ENCODE data around the gene OR5K1. TPM values are rescaled to one million over a fixed set of nuclear protein-coding genes. Genes with fewer than 3 reads are reported as not detected.

OR5K1 gene
- total RNA-seq, 1 donor = not detected

- no peak for TF ChIP-seq CTCF (IDR thresholded peaks at IDR 0.05; ENCODE audit: insufficient read depth, low read length)
- peak; percentile 55 for DNase-seq (ENCODE audit: low read depth)
- H3K4me3 ChIP-seq (ENCODE audit: low read depth, low read length) = no peak overlapping the region
These were observed 50.1 kb downstream of the OR5K1 start for GRCh38 chr3:98513091-98513511.

- H3K4me3 ChIP-seq (ENCODE audit: low read depth, low read length) = no peak overlapping the region
- no peak for DNase-seq (ENCODE audit: low read depth)
- TF ChIP-seq CTCF (IDR thresholded peaks at IDR 0.05; ENCODE audit: insufficient read depth, low read length) = no peak
These were observed 50.7 kb downstream of the OR5K1 start for GRCh38 chr3:98513736-98514135.

- TF ChIP-seq CTCF (IDR thresholded peaks at IDR 0.05; ENCODE audit: insufficient read depth, low read length) = no peak
- H3K4me3 ChIP-seq (ENCODE audit: low read depth, low read length) = no peak overlapping the region
- no peak for DNase-seq (ENCODE audit: low read depth)
These were observed 51.9 kb downstream of the OR5K1 start for GRCh38 chr3:98514948-98515347.

- H3K4me3 ChIP-seq (ENCODE audit: low read depth, low read length) = no peak overlapping the region
- no peak for TF ChIP-seq CTCF (IDR thresholded peaks at IDR 0.05; ENCODE audit: insufficient read depth, low read length)
- DNase-seq (ENCODE audit: low read depth) = no peak
These were observed 55.8 kb downstream of the OR5K1 start for GRCh38 chr3:98518816-98519215.

- H3K4me3 ChIP-seq (ENCODE audit: low read depth, low read length) = no peak overlapping the region
- DNase-seq (ENCODE audit: low read depth) = peak; percentile 21
- TF ChIP-seq CTCF (IDR thresholded peaks at IDR 0.05; ENCODE audit: insufficient read depth, low read length) = no peak
These were observed 56.4 kb downstream of the OR5K1 start for GRCh38 chr3:98519351-98519750.

- DNase-seq (ENCODE audit: low read depth) = peak; percentile 62
- H3K4me3 ChIP-seq (ENCODE audit: low read depth, low read length) = peak overlapping the region; percentile 81
- TF ChIP-seq CTCF (IDR thresholded peaks at IDR 0.05; ENCODE audit: insufficient read depth, low read length) = no peak
These were observed 59.0 kb downstream of the OR5K1 start for GRCh38 chr3:98521897-98522543.

Other genes starting within 250 kb of the OR5K1 start
- not detected in 2 replicates for gene OR5H6, start 199.0 kb upstream of the OR5K1 start, total RNA-seq (ENCODE audit: low replicate concordance)
- gene OR5H2, start 180.7 kb upstream of the OR5K1 start, total RNA-seq (ENCODE audit: low replicate concordance) = not detected in 2 replicates
- not detected in 2 replicates for gene OR5K4, start 109.3 kb upstream of the OR5K1 start, total RNA-seq (ENCODE audit: low replicate concordance)
- gene OR5K3, start 72.5 kb upstream of the OR5K1 start, total RNA-seq (ENCODE audit: low replicate concordance) = not detected in 2 replicates
- gene OR5K2, start 34.5 kb downstream of the OR5K1 start, total RNA-seq (ENCODE audit: low replicate concordance) = not detected in 2 replicates
- gene CLDND1, start 59.7 kb downstream of the OR5K1 start, total RNA-seq (ENCODE audit: low replicate concordance) = 65.2 and 88.0 TPM in 2 replicates
- not detected in 2 replicates for gene GPR15, start 68.8 kb downstream of the OR5K1 start, total RNA-seq (ENCODE audit: low replicate concordance)
- gene CPOX, start 130.4 kb downstream of the OR5K1 start, total RNA-seq (ENCODE audit: low replicate concordance) = 22.6 and 57.5 TPM in 2 replicates

Data from fibroblast of the aortic adventitia (primary cell).